Stimulated activated CD4-positive, alpha-beta T cell treated with anti-CD3 and anti-CD28 coated beads, TNF-alpha, amount 100 ng/mL, for 24 hours (primary cell): ENCODE results near the gene TCIRG1.

ENCODE experiments used
- DNase-seq, 3 experiments: peaks; one replicate each; pipeline ENCODE4 v3.0.0-alpha.2; 2020; ENCODE audit warnings: low read depth in 3 of 3

TCIRG1 gene

DNA sequence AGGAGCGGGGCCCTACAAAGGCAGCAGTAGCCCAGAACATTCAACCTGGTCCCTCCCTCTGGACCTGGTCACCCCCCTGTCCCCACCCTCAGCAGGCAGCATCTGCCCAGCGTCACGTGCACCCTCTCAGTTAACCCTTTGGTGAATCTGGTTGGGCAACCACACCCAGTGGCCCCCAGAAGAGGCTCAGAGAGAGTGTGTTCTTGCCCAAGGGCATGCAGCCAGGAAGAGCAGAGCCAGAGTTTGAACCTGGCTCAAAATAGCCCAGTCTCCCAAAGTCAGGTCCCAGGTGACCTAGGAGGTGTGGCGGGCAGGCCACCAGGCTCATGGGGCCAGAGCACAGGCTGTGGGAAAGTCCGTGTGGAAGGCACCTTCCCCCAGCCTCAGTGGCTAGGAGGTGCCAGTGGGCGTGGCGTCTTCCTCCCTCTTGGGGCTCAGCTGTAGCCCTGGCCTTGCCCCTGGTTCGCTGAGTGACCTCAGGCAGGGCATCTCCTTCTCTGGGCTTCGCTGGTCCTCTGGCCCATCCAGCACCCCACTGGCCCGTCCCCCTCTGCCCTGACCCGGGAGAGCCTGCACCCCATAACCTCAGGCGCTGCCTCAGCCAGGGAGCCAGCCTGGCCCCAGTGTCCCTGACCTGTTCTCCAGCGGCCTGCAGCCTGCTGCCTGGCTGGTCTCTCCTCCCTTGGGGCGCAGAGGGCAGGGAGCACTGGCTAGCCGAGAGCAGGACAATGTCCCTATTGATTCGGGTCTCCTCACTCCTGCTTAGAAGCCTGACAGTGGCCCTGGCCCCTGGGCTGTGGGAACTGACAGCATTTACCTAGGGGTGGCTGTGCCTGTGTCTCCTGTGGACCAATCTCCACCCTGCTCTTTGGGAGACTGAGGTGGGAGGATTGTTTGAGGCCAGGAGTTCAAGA is 21.7 kb upstream of the TCIRG1 start:
- no peak for DNase-seq

DNA sequence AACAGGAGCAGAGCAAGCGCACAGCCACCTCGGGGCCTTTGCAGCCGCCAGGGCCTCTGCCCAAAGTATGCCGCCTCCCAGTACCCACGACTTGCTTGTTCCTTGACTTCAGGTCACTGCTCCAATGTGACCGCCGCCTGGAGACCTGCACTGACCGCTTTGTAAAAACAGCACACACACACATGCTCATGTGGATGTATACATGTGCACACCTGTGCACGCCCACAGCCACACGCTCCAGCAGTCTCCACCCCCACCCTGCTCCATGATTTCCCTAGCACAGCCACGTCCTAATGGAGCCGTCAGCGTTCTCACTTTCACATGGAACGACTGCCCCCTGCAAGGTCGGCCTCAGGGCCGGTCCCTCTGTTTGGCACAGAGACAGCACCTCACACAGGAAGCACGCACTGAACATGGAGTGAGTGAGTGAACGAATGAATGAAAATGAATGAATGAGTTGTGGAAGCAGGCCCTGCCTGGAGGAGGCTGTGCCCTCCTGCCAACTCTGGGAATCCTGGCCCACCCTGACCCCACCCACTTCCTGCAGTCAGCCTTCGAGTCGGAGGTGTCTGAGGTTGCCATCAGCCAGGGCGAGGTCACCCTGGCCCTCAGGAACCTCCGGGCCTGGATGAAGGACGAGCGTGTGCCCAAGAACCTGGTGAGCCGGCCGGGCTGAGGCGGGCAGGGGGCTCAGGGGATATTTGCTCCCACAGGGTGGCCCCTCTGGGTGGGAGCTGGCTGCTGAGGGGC is 20.7 kb upstream of the TCIRG1 start:
- no peak for DNase-seq

DNA sequence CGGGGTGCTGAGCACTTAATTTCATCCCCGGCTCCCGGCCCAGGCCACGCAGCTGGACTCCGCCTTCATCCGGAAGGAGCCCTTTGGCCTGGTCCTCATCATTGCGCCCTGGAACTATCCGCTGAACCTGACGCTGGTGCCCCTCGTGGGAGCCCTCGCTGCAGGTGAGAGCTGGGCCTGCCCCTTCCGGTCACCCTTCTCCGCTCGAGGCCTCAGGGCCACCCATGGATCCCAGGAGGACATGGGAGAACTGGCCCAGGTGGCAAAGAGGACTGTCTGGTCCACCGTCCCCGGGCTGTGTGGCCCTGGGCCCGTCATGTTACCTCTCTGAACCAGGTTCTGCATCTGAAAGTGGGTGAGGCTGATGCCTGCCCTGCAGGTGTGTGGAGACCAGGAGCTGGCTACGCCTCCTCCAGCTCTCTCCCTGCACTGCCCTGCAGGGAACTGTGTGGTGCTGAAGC is 20.1 kb upstream of the TCIRG1 start:
- DNase-seq, result no peak

DNA sequence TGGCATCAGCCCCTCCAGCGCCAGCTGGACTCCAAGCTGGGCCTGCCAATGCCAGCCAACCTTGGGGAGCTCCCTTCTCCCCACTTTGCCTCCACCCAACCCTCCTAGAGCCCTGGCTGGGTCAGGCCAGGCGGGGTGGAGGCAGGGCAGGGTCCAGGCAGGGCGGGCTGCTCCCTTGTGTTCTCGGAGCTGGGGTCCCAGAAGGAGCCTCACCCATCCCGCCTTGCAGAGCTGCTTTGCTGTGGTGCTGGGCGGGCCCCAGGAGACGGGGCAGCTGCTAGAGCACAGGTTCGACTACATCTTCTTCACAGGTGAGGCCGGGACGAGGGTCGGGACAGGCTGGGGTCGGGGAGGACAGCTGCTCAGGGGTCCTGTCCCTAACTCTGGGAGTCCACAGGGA is 19.3 kb upstream of the TCIRG1 start:
- DNase-seq, result no peak

DNA sequence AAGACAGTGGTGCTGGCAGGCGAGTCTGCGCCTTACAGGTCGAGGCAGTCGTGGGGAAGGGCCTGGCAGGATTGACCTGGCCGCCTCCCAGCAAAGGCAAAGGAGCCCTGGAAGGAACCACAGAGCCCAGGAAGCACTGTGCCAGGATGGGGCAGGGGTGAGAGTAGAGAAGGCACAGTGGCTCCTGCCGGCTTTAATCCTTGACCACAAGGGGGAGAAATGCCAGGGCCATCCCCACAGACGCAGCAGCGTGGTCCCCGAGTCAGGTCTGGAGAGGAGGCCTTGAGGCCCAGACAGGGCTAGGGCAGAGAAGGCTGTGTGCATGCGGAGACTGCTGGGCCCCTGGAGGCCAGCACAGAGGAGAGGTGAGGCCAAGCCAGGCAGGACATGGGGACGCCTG is 18.2 kb upstream of the TCIRG1 start:
- DNase-seq, result no peak

DNA sequence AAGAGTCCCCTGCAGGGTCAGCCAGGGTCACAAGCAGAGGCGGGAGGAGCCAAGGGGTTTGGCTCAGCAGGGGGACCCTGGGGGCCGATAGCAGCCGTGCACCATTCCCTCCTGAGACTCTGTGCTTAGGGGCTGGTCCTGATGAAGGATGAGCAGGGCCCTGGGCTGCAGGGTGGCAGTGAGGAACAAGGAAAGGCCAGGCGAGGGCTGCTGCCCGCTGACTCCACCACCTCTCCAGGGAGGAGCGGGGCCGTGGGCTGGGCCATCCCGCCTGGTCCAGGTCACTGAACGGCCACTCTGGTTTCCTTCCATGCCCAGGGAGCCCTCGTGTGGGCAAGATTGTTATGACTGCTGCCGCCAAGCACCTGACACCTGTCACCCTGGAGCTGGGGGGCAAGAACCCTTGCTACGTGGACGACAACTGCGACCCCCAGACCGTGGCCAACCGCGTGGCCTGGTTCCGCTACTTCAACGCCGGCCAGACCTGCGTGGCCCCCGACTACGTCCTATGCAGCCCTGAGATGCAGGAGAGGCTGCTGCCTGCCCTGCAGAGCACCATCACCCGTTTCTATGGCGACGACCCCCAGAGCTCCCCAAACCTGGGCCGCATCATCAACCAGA is 17.5 kb upstream of the TCIRG1 start:
- DNase-seq, result no peak

DNA sequence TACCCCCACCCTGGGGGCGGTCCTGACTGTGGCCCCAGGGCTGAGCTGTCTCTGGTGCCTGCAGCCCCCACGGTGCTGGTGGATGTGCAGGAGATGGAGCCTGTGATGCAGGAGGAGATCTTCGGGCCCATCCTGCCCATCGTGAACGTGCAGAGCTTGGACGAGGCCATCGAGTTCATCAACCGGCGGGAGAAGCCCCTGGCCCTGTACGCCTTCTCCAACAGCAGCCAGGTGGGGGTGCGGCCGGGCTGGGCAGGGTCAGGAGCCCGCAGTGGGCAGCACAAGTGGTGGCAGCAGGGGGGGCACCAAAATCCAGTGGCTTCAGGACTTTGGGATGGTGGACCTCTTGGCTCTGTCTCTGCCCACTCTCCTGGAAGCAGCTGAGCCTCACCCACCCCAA is 16.3 kb upstream of the TCIRG1 start:
- DNase-seq, result no peak

DNA sequence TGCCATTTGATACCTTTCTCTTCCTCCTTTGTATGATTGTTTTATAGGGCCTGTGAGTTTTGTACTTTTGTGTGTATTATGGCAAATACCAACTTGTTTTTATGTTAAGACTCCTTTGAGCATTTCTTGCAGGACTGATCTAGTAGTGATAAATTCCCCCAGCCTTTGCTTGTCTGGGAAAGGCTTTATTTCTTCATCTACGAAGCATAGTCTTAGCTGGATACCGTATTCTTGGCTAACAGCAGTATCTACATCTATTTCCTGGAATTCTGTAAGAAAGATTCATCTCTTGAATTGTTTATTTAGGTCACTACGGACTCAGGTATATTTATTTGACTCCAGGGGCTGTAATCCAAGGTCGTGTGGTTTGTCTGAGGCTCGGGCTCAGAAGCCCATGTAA is 14.3 kb upstream of the TCIRG1 start:
- no peak for DNase-seq

DNA sequence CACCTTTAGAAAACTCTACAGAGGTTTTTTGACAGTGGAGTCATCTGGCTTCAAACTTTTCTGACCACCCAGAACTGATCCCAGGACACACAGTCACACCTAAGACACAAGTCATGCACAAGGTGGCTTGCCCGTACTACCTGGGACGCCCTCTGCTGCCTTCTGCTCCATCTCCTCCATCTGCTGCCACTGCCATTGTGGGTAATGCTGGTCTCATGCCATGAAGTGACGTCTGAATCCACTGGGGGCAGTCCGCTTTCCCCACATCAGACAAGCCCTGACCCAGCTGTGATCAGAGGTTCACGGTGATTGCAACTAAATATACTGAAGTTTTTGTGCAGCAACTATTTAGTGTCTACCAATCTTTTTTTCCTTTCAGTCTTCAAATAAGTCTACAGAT is 13.8 kb upstream of the TCIRG1 start:
- DNase-seq, result no peak

DNA sequence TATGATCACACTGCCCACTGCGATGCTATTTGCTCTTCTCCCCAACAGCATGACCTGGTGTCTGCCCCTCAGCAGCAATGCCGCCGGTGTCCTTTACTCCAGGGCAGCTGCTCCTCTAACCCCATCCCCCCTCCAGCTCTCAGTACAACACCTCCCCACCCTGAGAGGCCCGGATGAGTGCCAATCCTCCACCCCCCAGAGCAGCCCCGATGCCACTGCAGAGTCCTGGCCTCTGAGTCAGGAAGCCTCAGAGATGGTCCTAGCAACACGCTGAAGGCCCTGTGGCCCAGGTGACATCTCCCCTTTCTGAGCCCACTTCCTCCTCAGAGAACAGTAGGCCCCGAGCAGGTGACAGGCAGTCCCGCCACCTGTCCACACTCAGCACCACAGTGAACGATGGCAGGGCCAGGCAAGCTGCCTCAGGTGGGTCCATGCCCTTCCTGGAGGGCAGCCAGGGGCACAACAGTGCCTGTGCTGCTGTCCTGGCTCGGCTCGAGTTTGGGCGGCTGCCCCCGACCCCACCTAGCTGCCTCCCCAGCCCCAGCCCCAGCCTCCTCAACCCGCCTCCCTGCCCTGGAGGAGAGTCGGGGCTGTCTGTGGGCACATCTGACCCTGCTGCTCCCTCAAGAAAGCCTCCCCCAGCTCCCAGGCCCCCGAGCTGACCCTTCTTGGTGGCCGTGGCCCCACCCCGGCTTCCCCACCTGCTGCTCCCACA is 12.3 kb upstream of the TCIRG1 start:
- DNase-seq, result no peak

DNA sequence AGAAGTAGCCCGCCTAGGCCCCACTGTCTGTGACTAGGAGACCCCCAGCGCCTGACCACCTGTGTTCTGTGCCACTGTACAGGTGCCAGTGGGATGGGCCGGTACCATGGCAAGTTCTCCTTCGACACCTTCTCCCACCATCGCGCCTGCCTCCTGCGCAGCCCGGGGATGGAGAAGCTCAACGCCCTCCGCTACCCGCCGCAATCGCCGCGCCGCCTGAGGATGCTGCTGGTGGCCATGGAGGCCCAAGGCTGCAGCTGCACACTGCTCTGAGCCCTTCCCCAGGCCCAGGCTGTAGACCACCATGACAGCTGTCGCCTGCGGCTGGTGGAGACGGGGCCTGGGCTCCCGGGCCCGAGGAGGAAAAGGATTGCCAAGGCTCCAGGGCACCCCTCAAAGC is 11.2 kb upstream of the TCIRG1 start:
- no peak for DNase-seq

DNA sequence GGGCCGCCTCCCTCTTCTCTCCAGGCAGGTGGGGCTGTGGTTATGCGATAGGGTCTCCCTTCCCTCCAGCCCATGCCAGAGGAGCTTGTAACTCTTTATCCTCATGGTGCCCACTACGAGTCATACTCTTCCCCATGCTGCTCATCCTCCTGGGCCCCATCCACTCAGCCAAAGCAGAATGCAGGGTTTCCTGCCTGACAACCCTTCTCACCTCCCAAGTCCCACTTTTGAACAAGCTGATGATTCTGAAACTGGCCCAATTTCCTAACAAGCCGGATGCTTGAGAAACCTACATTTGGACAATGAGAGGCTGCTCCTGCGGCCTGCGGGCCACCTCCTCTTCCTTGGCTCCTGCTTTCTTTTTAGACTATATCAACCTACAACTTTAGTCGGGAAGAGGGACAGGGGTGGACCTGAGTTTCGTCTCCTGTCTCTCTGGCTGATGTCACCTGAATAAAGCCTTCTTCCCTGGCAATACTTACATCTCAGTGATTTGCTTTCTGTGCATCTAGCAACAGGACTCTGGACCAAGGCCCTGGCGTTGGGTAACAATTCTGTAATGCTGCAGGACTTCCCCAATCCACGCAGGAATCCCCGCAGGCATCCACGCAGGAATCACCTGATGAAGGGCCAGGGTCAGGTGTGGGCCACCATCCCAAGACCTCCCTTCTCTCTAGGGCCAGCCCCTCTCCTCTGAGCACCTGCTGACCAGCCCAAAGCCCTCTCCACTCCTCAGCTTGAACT is 9.9 kb upstream of the TCIRG1 start:
- DNase-seq, result no peak

DNA sequence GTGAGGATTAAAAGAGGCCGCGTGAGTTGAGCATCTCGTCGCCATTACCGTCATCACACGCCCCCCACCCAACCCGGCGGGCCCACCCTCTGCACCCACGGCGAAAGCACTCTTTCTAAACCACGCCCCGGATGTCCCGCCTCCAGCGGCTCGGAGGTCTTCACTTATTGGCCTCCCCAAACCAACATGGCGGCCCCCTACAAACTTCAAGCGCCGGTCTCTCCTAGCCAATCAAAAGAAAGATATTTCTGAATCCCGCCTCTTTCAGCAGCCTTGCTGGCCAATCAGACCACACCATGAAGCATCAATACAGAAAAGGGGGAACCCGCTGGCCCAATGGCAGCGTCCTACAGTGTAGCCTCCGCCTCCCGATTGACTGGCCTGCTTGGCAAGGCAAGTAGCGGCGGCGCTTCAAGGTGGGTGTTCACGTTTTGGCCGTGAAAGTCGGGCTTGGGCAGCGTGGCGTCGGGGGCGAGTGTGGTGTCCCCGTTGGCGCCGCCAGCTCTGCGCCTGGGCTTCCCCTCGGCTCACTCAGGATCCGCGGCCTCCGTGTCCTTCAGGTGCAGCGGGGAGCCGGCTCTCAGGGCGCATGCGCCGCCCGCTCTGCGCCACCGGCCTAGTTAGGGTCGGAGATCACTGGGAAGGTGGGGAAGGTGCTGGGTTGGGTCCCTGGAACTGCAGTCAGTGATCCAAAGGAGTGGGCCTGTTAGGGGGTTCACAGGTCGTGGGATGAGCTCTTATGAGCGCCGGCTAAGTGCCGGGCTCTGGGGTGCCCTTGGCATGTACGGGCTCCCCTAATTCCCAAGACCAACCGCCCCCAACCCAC is 8.3 kb upstream of the TCIRG1 start, which contains the start of gene NDUFS8:
TSS of gene NDUFS8 (plus strand) at position 364 of the 826 bp plus-strand sequence. CDS start 1,471 bp downstream, outside the sequence.
- DNase-seq, result peak; percentile 95 to 98 (median 96)

DNA sequence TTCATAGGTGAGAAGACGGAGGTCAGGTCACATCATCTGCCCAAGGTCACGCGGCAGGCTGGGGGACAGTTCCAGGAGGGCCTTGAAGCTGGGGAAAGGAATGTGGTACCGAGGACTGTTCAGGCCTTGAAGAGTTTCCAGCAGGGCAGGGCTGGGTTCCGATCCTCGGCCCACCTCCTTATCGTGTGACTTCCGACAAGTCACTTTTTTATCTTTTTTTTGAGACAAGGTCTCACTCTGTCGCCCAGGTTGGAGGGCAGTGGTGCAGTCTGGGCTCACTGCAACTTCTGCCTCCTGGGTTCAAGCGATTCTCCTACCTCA is 7.7 kb upstream of the TCIRG1 start:
- DNase-seq, result no peak

DNA sequence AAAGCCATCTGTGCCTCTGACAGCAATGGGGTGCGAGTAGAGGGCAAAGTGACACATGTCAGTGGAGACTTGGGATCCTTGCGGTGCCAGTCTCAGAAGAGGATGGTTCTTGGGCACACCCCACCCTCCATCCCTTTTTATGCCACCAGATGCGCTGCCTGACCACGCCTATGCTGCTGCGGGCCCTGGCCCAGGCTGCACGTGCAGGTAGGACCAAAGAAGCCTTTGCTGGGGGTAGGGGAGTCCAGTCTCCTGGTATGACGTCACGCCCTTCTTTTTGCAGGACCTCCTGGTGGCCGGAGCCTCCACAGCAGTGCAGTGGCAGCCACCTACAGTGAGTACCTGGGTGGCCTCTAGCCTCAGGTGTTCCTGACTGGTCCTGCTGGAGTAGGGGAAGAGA is 6.8 kb upstream of the TCIRG1 start:
- DNase-seq, result no peak

DNA sequence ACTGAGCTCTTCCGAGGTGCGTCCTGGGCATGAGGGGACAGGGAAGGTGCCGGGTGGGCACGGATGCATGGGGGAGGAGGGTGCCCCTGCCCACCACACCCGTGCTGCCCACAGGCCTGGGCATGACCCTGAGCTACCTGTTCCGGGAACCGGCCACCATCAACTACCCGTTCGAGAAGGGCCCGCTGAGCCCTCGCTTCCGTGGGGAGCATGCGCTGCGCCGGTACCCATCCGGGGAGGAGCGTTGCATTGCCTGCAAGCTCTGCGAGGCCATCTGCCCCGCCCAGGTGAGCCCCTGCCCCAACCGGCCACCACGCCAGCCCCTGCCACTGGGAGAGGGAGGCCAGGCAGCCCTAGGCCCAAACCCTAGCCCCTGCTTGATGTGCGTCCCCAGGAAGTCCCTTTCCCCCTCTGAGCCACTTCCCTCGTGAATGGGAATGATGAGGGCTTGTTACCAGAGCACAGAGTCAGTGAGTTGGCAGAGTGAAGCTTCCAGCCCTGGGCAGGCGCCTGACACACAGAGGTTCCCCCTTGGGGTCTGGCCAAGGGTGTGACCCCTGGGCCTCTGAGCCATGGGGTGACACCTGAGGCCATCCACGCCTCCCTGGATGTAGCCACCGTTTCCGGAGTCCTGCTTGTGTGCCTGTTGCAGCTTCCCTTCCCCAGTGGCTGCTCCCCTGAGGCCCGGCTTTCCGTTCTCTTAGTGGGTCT is 5.7 kb upstream of the TCIRG1 start:
- DNase-seq, result no peak

DNA sequence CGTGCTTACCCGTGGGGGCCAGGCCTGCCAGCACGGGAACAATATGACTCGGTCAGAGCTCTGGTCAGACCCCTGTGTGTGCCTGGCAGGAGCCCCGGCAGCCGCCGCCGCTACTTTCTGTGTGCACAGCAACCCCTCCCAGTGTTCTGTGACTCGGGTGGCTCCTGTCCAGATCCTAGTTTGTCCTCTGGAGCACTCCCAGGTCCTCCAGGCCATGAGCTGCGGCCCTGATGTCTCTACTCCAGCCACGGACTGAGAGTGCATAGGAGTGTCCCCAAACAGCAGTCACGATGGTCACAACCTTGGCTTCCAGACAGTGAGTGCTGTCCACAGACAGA is 5.1 kb upstream of the TCIRG1 start:
- no peak for DNase-seq

DNA sequence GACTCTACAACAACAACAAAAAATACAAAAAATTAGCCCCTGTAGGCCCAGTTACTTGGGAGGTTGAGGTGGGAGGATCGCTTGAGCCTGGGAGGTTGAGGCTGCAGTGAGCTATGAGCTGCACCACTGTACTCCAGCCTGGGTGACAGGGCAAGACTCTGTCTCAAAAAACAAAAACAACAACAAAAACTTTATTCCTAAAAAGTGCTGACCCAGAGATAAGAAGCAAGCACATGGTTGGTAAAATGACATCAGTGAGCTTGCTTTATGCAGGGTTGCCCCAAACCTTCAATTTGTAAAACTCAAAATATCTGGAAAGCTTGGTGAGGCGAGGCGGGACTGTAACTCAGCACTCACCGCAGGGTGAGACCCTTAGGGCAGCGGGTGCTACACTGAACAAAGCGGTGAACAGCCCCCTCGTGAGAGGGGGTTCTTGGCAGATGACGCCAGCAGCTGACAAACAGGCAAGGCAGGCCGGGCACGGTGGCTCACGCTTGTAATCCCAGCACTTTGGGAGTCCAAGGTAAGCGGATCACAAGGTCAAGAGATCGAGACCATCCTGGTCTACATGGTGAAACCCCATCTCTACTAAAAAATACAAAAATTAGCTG is 3.5 kb upstream of the TCIRG1 start:
- DNase-seq, result no peak

DNA sequence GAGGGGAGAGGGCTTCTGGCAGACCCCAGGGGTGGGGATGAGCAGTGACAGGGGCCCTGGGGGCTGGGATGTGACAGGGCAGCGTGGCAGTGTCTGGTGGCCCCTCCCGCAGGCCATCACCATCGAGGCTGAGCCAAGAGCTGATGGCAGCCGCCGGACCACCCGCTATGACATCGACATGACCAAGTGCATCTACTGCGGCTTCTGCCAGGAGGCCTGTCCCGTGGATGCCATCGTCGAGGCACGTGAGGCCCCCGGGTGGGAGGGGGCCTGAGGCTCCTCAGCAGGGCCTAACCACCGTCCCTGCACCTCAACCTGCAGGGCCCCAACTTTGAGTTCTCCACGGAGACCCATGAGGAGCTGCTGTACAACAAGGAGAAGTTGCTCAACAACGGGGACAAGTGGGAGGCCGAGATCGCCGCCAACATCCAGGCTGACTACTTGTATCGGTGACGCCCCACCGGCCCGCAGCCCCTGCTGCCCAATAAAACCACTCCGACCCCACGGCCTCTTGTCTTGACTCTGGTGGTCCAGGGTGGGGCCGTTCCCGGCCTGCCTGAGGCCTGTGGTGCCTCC is 2.6 kb upstream of the TCIRG1 start:
- no peak for DNase-seq
